Progenitor cell of endocrine pancreas (in vitro differentiated cells): ENCODE measurements around the gene DES. TPM values are rescaled to one million over a fixed set of nuclear protein-coding genes. Genes with fewer than 3 reads are reported as not detected.

Experiments
- DNase-seq: peaks from one replicate; pipeline ENCODE4 v3.0.0; 2021; ENCODE audit warnings: low spot score; ENCODE audit not compliant: unreplicated experiment
- H3K27ac Mint-ChIP-seq: 2 replicates; pipeline ENCODE4 v1.8.0; 2021; ENCODE audit warnings: mild to moderate bottlenecking, moderate library complexity, mixed read lengths
- H3K27me3 Mint-ChIP-seq: 2 replicates; pipeline ENCODE4 v1.8.0; 2021; ENCODE audit warnings: mixed read lengths
- H3K36me3 Mint-ChIP-seq: 2 replicates; pipeline ENCODE4 v1.8.0; 2022; ENCODE audit warnings: mixed read lengths; ENCODE audit not compliant: insufficient read depth
- H3K4me1 Mint-ChIP-seq: 2 replicates; pipeline ENCODE4 v1.8.0; 2021; ENCODE audit warnings: low read depth, mixed read lengths
- H3K4me3 Mint-ChIP-seq: 2 replicates; pipeline ENCODE4 v1.8.0; 2021; ENCODE audit warnings: low read depth, mild to moderate bottlenecking, moderate library complexity, mixed read lengths
- H3K9me3 Mint-ChIP-seq: 2 replicates; pipeline ENCODE4 v1.8.0; 2021; ENCODE audit warnings: low read depth, mixed read lengths
- CTCF ChIP-seq: fragments of 200-600 bp; sonication (generic); IDR thresholded peaks from one replicate; pipeline ENCODE4 v1.5.0; 2021; ENCODE audit warnings: antibody characterized with exemption, mild to moderate bottlenecking; ENCODE audit not compliant: unreplicated experiment
- total RNA-seq: library from RNA; stranded (reverse); gene quantifications from 2 replicates; pipeline ENCODE4 v1.2.1, GENCODE V29; 2021

Gene DES
- total RNA-seq, 1 donor from 2014 or later, result not detected

- H3K27me3 Mint-ChIP-seq, result no peaks in the 10 kb centered on the region
- no peak for TF ChIP-seq CTCF
- H3K4me1 Mint-ChIP-seq, result no peaks in the 10 kb centered on the region
- H3K36me3 Mint-ChIP-seq, result peaks cover 21% of the 10 kb centered on the region
- H3K27ac Mint-ChIP-seq, result no peak overlapping the region
- no peaks in the 10 kb centered on the region for H3K9me3 Mint-ChIP-seq
- no peak overlapping the region for H3K4me3 Mint-ChIP-seq
- no peak for DNase-seq
These were observed 36.7 kb upstream of the DES start for GRCh38 chr2:219381448-219381847.

- no peak for TF ChIP-seq CTCF
- no peak for DNase-seq
- H3K4me3 Mint-ChIP-seq, result no peak overlapping the region
- peaks cover 18% of the 10 kb centered on the region for H3K36me3 Mint-ChIP-seq
- no peak overlapping the region for H3K27ac Mint-ChIP-seq
- no peaks in the 10 kb centered on the region for H3K9me3 Mint-ChIP-seq
- no peaks in the 10 kb centered on the region for H3K27me3 Mint-ChIP-seq
- H3K4me1 Mint-ChIP-seq, result peaks cover 3% of the 10 kb centered on the region
These were observed 34.0 kb upstream of the DES start for GRCh38 chr2:219384083-219384713.

DNA sequence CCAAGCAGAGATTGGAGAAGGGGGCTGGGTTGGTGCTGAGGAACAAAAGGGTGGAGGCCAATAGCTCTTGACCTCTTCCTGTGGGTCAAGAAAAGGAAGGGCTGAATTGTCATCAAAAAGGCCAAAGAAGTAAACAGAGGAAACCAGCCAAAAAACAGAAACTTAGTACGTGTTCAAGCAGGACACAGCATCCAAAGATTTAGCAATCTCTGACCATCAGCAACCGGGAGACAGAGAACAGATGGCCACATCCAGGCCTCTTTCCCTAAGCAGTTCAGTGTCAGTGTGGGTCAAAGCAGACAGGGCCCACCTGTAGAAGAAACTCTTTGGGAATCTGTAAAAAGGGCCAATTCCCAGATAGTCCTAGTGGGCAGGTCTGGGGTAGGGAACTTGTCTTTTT lies 33.3 kb upstream of the DES start:
- no peak for TF ChIP-seq CTCF
- Mint-ChIP-seq H3K9me3 (no peaks in the 10 kb centered on the region), H3K27me3 (no peaks in the 10 kb centered on the region), H3K4me1 (peaks cover 3% of the 10 kb centered on the region), H3K36me3 (peaks cover 18% of the 10 kb centered on the region), H3K27ac (no peak overlapping the region), H3K4me3 (no peak overlapping the region)
- DNase-seq, result no peak

DNA sequence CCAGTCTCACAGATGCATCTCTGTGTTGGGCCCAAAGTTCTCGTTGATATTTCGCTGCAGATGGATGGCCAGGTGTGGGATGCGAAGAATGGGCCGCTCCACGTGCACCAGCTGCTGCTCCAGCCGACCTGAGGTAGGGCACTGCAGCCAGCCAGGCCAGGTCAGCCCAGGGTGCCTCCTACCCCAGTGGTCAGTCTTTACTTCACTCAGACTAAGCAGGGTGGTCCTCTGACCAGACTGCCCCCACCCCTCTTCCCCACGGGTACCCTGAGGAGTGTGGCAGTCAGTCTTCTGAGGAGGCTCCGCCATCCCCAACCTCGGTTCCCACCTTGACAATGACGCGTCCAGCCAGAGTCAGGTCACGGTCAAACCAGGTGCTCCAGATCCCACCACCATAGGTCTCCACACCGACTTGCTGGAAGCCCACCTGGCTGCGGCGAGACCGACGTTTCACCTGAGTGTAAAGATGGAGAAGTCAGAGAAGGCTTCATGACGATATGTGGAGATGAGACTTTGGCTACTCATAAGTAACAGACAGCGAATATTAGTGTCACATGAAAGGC lies 32.1 kb upstream of the DES start:
- Mint-ChIP-seq H3K27ac (no peak overlapping the region), H3K4me3 (peak overlapping the region; percentile 46), H3K4me1 (peaks cover 3% of the 10 kb centered on the region), H3K36me3 (peaks cover 16% of the 10 kb centered on the region), H3K9me3 (no peaks in the 10 kb centered on the region), H3K27me3 (no peaks in the 10 kb centered on the region)
- DNase-seq, result no peak
- no peak for TF ChIP-seq CTCF

GRCh38 chr2:219386532-219387280 lies 31.5 kb upstream of the DES start:
- TF ChIP-seq CTCF, result no peak
- no peak for DNase-seq
- Mint-ChIP-seq H3K9me3 (no peaks in the 10 kb centered on the region), H3K27me3 (no peaks in the 10 kb centered on the region), H3K36me3 (peaks cover 11% of the 10 kb centered on the region), H3K4me3 (peak overlapping the region; percentile 89), H3K4me1 (peaks cover 3% of the 10 kb centered on the region), H3K27ac (peak overlapping the region; percentile 95)
